Measurements from ENCODE around the gene PPM1E.

The PPM1E gene

DNA sequence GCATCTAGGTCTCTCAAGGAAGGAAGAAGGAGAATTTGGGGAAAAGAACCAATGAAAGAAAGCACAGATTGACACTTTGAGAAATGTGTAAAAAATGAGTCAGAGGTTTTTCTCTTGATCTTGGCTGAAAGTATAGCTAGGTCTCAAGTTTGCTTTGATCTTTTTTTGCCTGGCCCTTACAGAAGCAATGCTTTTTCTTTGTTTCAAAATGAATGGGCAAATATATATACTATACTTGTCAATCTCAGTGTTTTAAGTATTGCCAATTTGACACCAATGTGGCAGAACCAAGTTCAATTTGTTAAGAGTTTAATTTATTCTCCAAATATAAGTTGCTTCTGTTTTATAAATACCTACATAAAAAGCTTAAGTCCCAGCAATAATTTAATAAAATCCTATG lies 119.6 kb downstream of the PPM1E start:
- TF ChIP-seq SIN3A (IDR thresholded peaks at IDR 0.05; ENCODE audit: borderline replicate concordance, insufficient read depth, low read length) = no peak
- no peak for TF ChIP-seq POLR2AphosphoS5 (IDR thresholded peaks at IDR 0.05; ENCODE audit: low read depth, low read length)
- TF ChIP-seq TAF1 (IDR thresholded peaks at IDR 0.05; ENCODE audit: borderline replicate concordance, insufficient read depth, low read length) = no peak
- no peak for TF ChIP-seq REST (IDR thresholded peaks at IDR 0.05; ENCODE audit: insufficient read depth in 1 of 2, low read depth in 2 of 2, low read length in 2 of 2)
- TF ChIP-seq FOXP2 (optimal IDR thresholded peaks at IDR 0.05; ENCODE audit: borderline replicate concordance, extremely low read depth, extremely low read length, insufficient read depth) = no peak

DNA sequence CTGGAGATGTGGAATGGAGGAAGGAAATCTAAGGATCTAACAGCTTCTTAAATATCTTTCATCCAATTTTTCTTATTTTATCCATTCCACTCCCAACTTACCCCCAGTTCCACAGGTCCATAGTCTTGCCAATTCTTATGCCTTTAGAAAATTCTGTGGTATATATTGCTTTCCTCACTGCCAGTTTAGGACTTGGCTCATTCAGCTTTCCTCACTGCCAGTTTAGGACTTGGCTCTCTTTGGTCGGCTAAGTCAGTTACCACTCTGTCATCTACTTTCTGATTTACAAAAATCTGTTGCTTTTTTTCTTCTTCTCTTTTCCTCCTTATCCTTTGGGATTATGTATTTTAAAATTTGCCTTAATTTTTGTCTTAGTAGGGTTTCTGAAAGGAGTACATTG lies 128.5 kb downstream of the PPM1E start:
- TF ChIP-seq FOXP2 (optimal IDR thresholded peaks at IDR 0.05; ENCODE audit: borderline replicate concordance, extremely low read depth, extremely low read length, insufficient read depth) (no peak), REST (IDR thresholded peaks at IDR 0.05; ENCODE audit: insufficient read depth in 1 of 2, low read depth in 2 of 2, low read length in 2 of 2) (no peak), POLR2AphosphoS5 (IDR thresholded peaks at IDR 0.05; ENCODE audit: low read depth, low read length) (no peak), TAF1 (IDR thresholded peaks at IDR 0.05; ENCODE audit: borderline replicate concordance, insufficient read depth, low read length) (no peak), SIN3A (IDR thresholded peaks at IDR 0.05; ENCODE audit: borderline replicate concordance, insufficient read depth, low read length) (no peak)

GRCh38 chr17:58886514-58886913 lies 130.9 kb downstream of the PPM1E start:
- TF ChIP-seq POLR2AphosphoS5 (IDR thresholded peaks at IDR 0.05; ENCODE audit: low read depth, low read length) = no peak
- no peak for TF ChIP-seq REST (IDR thresholded peaks at IDR 0.05; ENCODE audit: insufficient read depth in 1 of 2, low read depth in 2 of 2, low read length in 2 of 2)
- TF ChIP-seq TAF1 (IDR thresholded peaks at IDR 0.05; ENCODE audit: borderline replicate concordance, insufficient read depth, low read length) = no peak
- TF ChIP-seq SIN3A (IDR thresholded peaks at IDR 0.05; ENCODE audit: borderline replicate concordance, insufficient read depth, low read length) = no peak
- no peak for TF ChIP-seq FOXP2 (optimal IDR thresholded peaks at IDR 0.05; ENCODE audit: borderline replicate concordance, extremely low read depth, extremely low read length, insufficient read depth)

GRCh38 chr17:58889928-58890327 lies 134.3 kb downstream of the PPM1E start:
- no peak for TF ChIP-seq TAF1 (IDR thresholded peaks at IDR 0.05; ENCODE audit: borderline replicate concordance, insufficient read depth, low read length)
- no peak for TF ChIP-seq POLR2AphosphoS5 (IDR thresholded peaks at IDR 0.05; ENCODE audit: low read depth, low read length)
- TF ChIP-seq REST (IDR thresholded peaks at IDR 0.05; ENCODE audit: insufficient read depth in 1 of 2, low read depth in 2 of 2, low read length in 2 of 2) = no peak
- no peak for TF ChIP-seq SIN3A (IDR thresholded peaks at IDR 0.05; ENCODE audit: borderline replicate concordance, insufficient read depth, low read length)
- TF ChIP-seq FOXP2 (optimal IDR thresholded peaks at IDR 0.05; ENCODE audit: borderline replicate concordance, extremely low read depth, extremely low read length, insufficient read depth) = no peak

DNA sequence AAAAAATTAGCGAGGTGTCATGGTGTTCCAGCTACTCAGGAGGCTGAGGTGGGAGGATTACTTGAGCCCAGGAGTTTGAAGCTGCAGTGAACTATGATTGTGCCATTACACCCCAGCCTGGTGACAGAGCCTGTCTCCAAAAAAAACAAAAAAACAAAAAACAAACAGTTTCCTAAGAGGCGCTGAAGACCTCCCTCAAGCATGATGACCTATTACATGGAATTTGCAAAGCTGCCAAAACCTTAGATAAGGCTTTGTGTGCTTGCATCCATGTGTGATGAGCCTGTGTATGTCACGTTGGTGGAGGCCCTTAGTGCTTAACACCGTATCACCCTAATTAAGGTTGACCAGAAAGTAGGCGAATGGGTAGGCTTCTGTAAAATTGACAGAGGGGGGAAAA lies 143.5 kb downstream of the PPM1E start:
- no peak for TF ChIP-seq REST (IDR thresholded peaks at IDR 0.05; ENCODE audit: insufficient read depth in 1 of 2, low read depth in 2 of 2, low read length in 2 of 2)
- no peak for TF ChIP-seq SIN3A (IDR thresholded peaks at IDR 0.05; ENCODE audit: borderline replicate concordance, insufficient read depth, low read length)
- no peak for TF ChIP-seq POLR2AphosphoS5 (IDR thresholded peaks at IDR 0.05; ENCODE audit: low read depth, low read length)
- TF ChIP-seq TAF1 (IDR thresholded peaks at IDR 0.05; ENCODE audit: borderline replicate concordance, insufficient read depth, low read length) = no peak
- TF ChIP-seq FOXP2 (optimal IDR thresholded peaks at IDR 0.05; ENCODE audit: borderline replicate concordance, extremely low read depth, extremely low read length, insufficient read depth) = no peak
